ENCODE results near the gene CHTOP. TPM values are rescaled to one million over a fixed set of nuclear protein-coding genes. Genes with fewer than 3 reads are reported as not detected.

The CHTOP gene
- total RNA-seq, 1 donor from 2014 or later = 51.9 TPM

DNA sequence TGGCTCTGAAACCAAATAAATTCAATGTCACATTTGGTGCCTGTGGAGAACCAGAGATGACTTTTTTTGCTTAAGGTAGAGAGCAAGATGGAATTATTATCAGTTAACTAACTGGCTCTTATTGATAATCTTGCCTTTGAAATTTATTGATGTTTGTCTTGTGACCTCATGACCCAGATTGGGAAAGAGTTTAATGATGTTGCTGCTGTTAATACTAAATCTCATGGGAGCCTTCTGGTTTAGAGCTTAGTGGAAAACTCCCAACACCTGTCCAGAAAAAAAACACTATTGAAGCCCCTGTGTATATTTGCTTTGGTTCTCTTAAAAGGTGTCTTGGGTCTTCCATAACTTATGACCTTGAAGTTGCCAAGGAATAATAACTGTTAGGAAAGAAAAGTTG lies 9.9 kb downstream of the CHTOP start:
- Histone ChIP-seq H3K36me3 (ENCODE audit: control insufficient read depth, insufficient read depth, low read length) (peaks cover 19% of the 10 kb centered on the region), H3K27me3 (ENCODE audit: control insufficient read depth, insufficient read depth, low read length) (no peaks in the 10 kb centered on the region), H3K4me3 (ENCODE audit: low read depth, low read length) (no peak overlapping the region)
- no peak for FAIRE-seq
- DNase-seq (ENCODE audit: low read depth) = no peak
- TF ChIP-seq, protein P1, sequence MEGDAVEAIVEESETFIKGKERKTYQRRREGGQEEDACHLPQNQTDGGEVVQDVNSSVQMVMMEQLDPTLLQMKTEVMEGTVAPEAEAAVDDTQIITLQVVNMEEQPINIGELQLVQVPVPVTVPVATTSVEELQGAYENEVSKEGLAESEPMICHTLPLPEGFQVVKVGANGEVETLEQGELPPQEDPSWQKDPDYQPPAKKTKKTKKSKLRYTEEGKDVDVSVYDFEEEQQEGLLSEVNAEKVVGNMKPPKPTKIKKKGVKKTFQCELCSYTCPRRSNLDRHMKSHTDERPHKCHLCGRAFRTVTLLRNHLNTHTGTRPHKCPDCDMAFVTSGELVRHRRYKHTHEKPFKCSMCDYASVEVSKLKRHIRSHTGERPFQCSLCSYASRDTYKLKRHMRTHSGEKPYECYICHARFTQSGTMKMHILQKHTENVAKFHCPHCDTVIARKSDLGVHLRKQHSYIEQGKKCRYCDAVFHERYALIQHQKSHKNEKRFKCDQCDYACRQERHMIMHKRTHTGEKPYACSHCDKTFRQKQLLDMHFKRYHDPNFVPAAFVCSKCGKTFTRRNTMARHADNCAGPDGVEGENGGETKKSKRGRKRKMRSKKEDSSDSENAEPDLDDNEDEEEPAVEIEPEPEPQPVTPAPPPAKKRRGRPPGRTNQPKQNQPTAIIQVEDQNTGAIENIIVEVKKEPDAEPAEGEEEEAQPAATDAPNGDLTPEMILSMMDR (IDR thresholded peaks at IDR 0.05; ENCODE audit: insufficient read depth, low read length, severe bottlenecking) = no peak

DNA sequence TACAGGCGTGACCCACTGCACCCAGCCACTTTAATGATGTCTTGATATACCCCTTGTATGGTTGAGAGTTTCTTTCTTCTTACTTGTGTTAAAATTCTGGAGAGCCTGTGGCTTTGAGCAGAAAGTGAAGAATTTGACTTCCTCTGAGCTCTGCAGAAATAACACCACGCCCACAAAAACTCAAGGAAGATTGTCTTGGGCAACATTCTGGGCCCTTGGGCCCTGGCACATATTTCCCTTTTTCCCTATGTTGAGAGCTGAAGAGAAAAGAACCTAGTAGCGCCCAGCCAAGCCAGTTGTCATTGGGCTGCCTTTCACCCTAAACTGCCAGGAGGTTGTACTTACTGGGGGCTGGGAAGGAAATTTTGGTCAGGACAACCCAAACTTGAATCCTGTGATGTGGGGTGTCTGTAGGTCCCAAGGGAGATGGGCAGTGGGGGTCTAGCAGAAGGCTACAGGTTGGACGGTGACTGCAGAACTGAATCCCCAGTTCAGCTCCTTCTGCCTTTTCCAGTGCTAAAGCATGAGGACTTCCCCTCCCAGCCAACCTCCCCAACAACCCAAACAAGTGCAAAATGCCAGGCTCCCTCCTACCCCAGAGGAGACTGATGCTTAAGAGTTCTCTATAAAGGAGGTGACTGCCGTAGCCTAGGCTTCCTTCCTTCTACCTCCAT lies 12.9 kb downstream of the CHTOP start:
- DNase-seq (ENCODE audit: low read depth) (no peak), FAIRE-seq (no peak)
- H3K27me3 ChIP-seq (ENCODE audit: control insufficient read depth, insufficient read depth, low read length) = no peaks in the 10 kb centered on the region
- TF ChIP-seq, protein P1 (IDR thresholded peaks at IDR 0.05; ENCODE audit: insufficient read depth, low read length, severe bottlenecking) = no peak
- no peak overlapping the region for H3K4me3 ChIP-seq (ENCODE audit: low read depth, low read length)
- H3K36me3 ChIP-seq (ENCODE audit: control insufficient read depth, insufficient read depth, low read length) = peaks cover 12% of the 10 kb centered on the region

DNA sequence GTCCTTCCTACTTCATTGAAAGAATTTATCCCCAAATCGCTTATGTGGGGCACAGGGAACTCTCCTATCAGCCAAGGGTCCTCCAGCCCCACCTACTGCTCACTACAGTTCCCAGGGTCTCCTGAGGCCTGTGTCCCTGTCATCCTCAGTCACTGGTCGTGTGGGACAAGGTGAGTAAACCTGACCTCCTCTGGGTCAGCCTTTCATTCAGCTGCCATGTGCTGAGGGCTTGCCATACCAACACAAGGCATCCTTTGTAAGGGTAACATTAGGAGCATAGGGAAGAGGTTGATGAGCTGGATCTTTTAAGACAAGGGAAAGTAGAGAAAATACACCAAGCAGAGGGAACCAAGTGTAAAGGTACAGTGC lies 13.5 kb downstream of the CHTOP start:
- DNase-seq (ENCODE audit: low read depth) (no peak), FAIRE-seq (no peak)
- Histone ChIP-seq H3K27me3 (ENCODE audit: control insufficient read depth, insufficient read depth, low read length) (no peaks in the 10 kb centered on the region), H3K36me3 (ENCODE audit: control insufficient read depth, insufficient read depth, low read length) (peaks cover 8% of the 10 kb centered on the region), H3K4me3 (ENCODE audit: low read depth, low read length) (no peak overlapping the region)
- TF ChIP-seq, protein P1 (IDR thresholded peaks at IDR 0.05; ENCODE audit: insufficient read depth, low read length, severe bottlenecking) = no peak

DNA sequence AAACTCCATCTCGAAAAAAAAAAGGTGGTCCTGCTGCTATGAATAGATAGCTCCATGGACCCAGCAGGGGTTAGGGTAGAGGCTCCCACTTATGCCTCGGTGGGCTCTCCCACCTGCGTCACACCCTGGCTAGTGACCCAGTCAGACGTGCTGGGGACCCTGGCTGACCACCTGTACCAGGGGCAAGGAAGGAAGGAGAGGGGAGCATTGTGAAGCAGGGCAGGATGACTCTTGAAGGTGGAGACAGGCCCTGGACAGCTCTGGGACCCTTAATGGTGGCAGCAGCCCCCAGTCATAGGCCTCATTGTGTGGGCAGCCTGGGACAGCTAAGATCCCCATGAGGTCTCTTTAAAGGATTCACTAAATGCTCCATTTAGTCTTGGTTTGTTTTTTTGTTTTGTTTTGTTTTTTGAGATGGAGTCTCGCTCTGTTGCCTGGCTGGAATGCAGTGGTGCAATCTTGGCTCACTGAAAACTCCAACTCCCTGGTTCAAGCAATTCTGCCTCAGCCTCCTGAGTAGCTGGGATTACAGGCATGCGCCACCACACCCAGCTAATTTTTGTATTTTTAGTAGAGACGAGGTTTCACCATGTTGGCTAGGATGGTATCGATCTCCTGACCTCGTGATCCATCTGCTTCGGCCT lies 14.3 kb downstream of the CHTOP start:
- no peak for FAIRE-seq
- no peak for DNase-seq (ENCODE audit: low read depth)
- TF ChIP-seq, protein P1 (IDR thresholded peaks at IDR 0.05; ENCODE audit: insufficient read depth, low read length, severe bottlenecking) = no peak
- Histone ChIP-seq H3K4me3 (ENCODE audit: low read depth, low read length) (no peak overlapping the region), H3K36me3 (ENCODE audit: control insufficient read depth, insufficient read depth, low read length) (peaks cover 8% of the 10 kb centered on the region), H3K27me3 (ENCODE audit: control insufficient read depth, insufficient read depth, low read length) (no peaks in the 10 kb centered on the region)

DNA sequence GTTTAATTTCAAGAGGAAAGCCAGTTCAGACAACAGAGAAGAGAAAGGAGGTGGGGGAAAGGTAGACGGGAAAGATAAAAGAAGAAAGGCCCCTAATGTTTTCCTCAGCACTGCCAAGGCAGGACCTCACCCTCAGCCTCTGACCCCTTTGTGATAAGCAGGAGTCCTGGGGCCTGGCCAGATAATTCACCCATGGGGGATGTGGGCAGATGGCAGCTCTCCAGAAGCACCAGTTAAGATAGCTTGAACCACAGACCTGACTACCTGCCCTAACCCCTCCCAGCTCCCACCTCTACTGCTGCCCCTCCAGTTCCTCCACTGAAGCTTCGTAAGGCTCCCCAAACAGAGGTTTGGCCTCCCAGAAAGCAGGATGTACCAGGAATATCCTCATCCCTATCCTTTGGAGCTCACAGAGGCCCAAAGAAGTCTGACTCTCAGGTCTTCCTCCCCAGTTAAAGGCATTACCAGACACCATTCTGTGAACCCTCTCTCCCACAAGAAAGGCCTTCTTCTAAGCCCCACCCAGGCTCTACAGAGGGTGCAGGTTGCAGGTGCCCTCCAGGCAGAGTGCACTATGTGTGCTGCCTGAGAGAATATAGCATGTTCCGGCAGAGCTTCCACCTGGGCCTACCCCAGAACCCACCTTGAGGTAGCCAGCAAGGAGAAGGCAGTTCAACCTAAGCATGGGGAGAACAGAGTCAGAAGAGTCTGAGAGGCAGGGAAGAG lies 15.4 kb downstream of the CHTOP start:
- FAIRE-seq = no peak
- peaks cover 3% of the 10 kb centered on the region for H3K36me3 ChIP-seq (ENCODE audit: control insufficient read depth, insufficient read depth, low read length)
- no peaks in the 10 kb centered on the region for H3K27me3 ChIP-seq (ENCODE audit: control insufficient read depth, insufficient read depth, low read length)
- TF ChIP-seq, protein P1 (IDR thresholded peaks at IDR 0.05; ENCODE audit: insufficient read depth, low read length, severe bottlenecking) = no peak
- DNase-seq (ENCODE audit: low read depth) = no peak
- no peak overlapping the region for H3K4me3 ChIP-seq (ENCODE audit: low read depth, low read length)

Measured in bronchial epithelial cell (primary cell).